H1 (cell line): ENCODE data around the gene PRKCA. TPM values are rescaled to one million over a fixed set of nuclear protein-coding genes. Genes with fewer than 3 reads are reported as not detected.

Source experiments
- GABPA ChIP-seq: IDR thresholded peaks from 2 replicates; pipeline ENCODE4 v1.6.1; 2011; ENCODE audit warnings: mild to moderate bottlenecking, low read length, moderate library complexity, borderline replicate concordance; ENCODE audit not compliant: insufficient read depth
- JUN ChIP-seq: IDR thresholded peaks from 2 replicates; pipeline ENCODE4 v1.6.1; 2011; ENCODE audit warnings: low read depth, mild to moderate bottlenecking, improper control_type of control experiment, low read length
- NRF1 ChIP-seq: IDR thresholded peaks from 2 replicates; pipeline ENCODE4 v1.6.1; 2011; ENCODE audit warnings: mild to moderate bottlenecking, low read depth, low read length, improper control_type of control experiment
- RBBP5 ChIP-seq: IDR thresholded peaks from 2 replicates; pipeline ENCODE4 v1.7.1; 2012; ENCODE audit warnings: low read depth, mild to moderate bottlenecking, inconsistent platforms, low read length, moderate library complexity, borderline replicate concordance
- polyA plus RNA-seq, 7 experiments: library from polyadenylated mRNA; depleted of rRNA in 3 of 7; stranded (reverse) in 5 of 7; unstranded in 2 of 7; fragments of >200 nt in 5 of 7; fragments of 200-250 nt in 2 of 7; gene quantifications; 1 replicate in 5 of 7; 2 replicates in 1 of 7; 4 replicates in 1 of 7; pipeline versions ENCODE4 v1.2.1 to v1.2.3, GENCODE V29; 2011 to 2013; ENCODE audit warnings: missing spikeins in 2 of 7, mixed read lengths in 2 of 7
- total RNA-seq: library from RNA; stranded (reverse); fragmentation: NEBNext Ultra II Directional; extraction: Animal tissue kit (Norgen Biotek cat#: 25700); gene quantifications from 2 replicates; pipeline ENCODE4 v1.2.1, GENCODE V29; 2021

Gene PRKCA
- total and polyA plus RNA-seq, 2 of the 8 experiments (the other 6 are each of a cell fraction or from before 2014, with no cell fraction given) = 5.8 to 17.8 TPM

- TF ChIP-seq GABPA (no peak), JUN (no peak), NRF1 (no peak), RBBP5 (no peak)
Observed at GRCh38 chr17:66343531-66344078, 41.2 kb downstream of the PRKCA start (continued).
